WTC11 (cell line): ENCODE measurements around the gene SLC35F2. TPM values are rescaled to one million over a fixed set of nuclear protein-coding genes. Genes with fewer than 3 reads are reported as not detected.

ENCODE experiments used
- ARID4B ChIP-seq: sonication (generic); formaldehyde crosslinking; IDR thresholded peaks from 2 replicates; pipeline ENCODE4 v1.8.0; 2023; ENCODE audit warnings: missing genetic modification reagents, mild to moderate bottlenecking, borderline replicate concordance
- ATF2 ChIP-seq: sonication (generic); formaldehyde crosslinking; IDR thresholded peaks from 2 replicates; pipeline ENCODE4 v1.8.1; 2022; ENCODE audit warnings: low read depth, missing genetic modification reagents, borderline replicate concordance
- ATF3 ChIP-seq: sonication (generic); formaldehyde crosslinking; conservative IDR thresholded peaks from 2 replicates; pipeline ENCODE4 v1.8.1; 2022; ENCODE audit warnings: mild to moderate bottlenecking, missing genetic modification reagents
- CREM ChIP-seq: sonication (generic); formaldehyde crosslinking; IDR thresholded peaks from 2 replicates; pipeline ENCODE4 v1.8.1; 2022; ENCODE audit warnings: mild to moderate bottlenecking, missing genetic modification reagents, moderate library complexity
- E2F4 ChIP-seq: sonication (generic); formaldehyde crosslinking; IDR thresholded peaks from 2 replicates; pipeline ENCODE4 v1.8.1; 2022; ENCODE audit warnings: low read depth, mild to moderate bottlenecking, moderate library complexity, missing genetic modification reagents, borderline replicate concordance
- ETV6 ChIP-seq: sonication (generic); formaldehyde crosslinking; IDR thresholded peaks from 2 replicates; pipeline ENCODE4 v1.8.1; 2022; ENCODE audit warnings: mild to moderate bottlenecking, missing genetic modification reagents
- TEAD1 ChIP-seq: sonication (generic); formaldehyde crosslinking; IDR thresholded peaks from 2 replicates; pipeline ENCODE4 v1.8.0; 2022; ENCODE audit warnings: mild to moderate bottlenecking, missing genetic modification reagents
- TP53 ChIP-seq: sonication (generic); formaldehyde crosslinking; IDR thresholded peaks from 2 replicates; pipeline ENCODE4 v1.8.1; 2023; ENCODE audit warnings: mild to moderate bottlenecking, missing genetic modification reagents
- ZNF121 ChIP-seq: sonication (generic); formaldehyde crosslinking; IDR thresholded peaks from 2 replicates; pipeline ENCODE4 v1.8.0; 2023; ENCODE audit warnings: missing genetic modification reagents
- ZNF219 ChIP-seq: sonication (generic); formaldehyde crosslinking; IDR thresholded peaks from 2 replicates; pipeline ENCODE4 v1.8.0; 2023; ENCODE audit warnings: missing genetic modification reagents, mild to moderate bottlenecking, borderline replicate concordance
- ZNF281 ChIP-seq: sonication (generic); formaldehyde crosslinking; IDR thresholded peaks from 2 replicates; pipeline ENCODE4 v1.8.0; 2023; ENCODE audit warnings: mild to moderate bottlenecking, missing genetic modification reagents
- ZNF423 ChIP-seq: fragments of 250-450 bp; sonication (Bioruptor Pico); IDR thresholded peaks from 2 replicates; pipeline ENCODE4 v2.1.2; 2022; ENCODE audit warnings: mild to moderate bottlenecking, moderate library complexity
- ZNF532 ChIP-seq: fragments of 250-450 bp; sonication (Bioruptor Pico); IDR thresholded peaks from 2 replicates; pipeline ENCODE4 v1.9.0; 2021; ENCODE audit warnings: mild to moderate bottlenecking, borderline replicate concordance
- total RNA-seq: library from RNA; stranded (reverse); gene quantifications from 3 replicates; pipeline ENCODE4 v1.2.3, GENCODE V29; 2021
- TF ChIP-seq, protein P1 (sequence below): sonication (generic); formaldehyde crosslinking; IDR thresholded peaks from 2 replicates; pipeline ENCODE4 v1.8.1; 2023; ENCODE audit warnings: mild to moderate bottlenecking, missing genetic modification reagents, moderate library complexity
- TF ChIP-seq, protein P2 (sequence below): fragments of 200-600 bp; IDR thresholded peaks from 2 replicates; pipeline ENCODE4 v1.8.0; 2022; ENCODE audit warnings: antibody characterized with exemption

Gene SLC35F2
- total RNA-seq, 1 experiment from 2014 or later, result 27.1 TPM

DNA sequence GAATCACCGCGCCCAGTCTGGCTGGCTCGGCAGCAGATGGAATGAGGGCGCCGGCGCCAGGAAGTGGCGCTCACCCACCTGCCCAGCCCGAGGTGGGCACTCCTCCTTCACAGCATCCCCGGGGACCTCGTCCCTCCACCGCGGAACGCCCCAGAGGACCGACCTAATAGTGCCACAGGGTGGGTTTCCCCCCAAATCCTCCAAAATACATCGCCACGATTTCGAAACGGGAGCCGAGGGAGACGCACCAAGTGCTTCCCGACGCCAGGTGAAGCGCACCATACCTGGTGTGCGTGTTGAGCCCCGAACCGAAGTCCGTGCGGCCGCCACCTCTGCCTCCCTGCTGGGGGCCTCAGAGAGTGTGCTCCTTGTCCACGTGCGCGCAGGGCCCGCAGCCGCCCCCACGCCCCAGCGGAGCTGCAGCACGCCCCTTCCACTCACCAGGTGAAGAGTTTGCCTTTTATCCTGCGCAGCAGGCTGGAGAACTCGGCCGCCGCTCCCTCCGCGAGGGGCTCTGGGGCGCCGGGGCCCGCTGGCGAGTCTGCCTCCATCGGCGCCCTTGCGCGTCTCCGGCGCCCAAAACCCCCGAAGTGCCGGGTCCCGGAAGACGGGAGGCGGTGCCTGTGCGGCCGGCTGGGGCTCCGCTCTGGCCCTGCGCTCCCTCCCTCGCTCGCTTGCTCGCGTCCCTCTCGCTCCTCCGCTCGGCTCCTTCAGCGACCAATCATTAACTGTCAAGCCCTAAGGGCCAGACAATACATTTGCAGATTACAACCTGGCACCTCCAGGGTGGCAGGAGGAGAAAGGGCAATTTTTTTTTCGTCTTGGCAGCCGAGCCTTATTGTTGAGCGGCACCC, at the start of gene SLC35F2 (continued):
- TF ChIP-seq ATF2 (CRISPR knock-in tag) (no peak), ZNF219 (CRISPR knock-in tag) (no peak), ZNF423 (CRISPR knock-in tag) (peak; percentile 5; the same call in 1 of the 2 replicates), E2F4 (CRISPR knock-in tag) (no peak), ARID4B (CRISPR knock-in tag) (peak; percentile 60; the same call in 1 of the 2 replicates), TEAD1 (CRISPR knock-in tag) (peak; percentile 59; the same call in 1 of the 2 replicates), TP53 (peak; percentile 80; the same call in 1 of the 2 replicates), ZNF532 (CRISPR knock-in tag) (no peak), ATF3 (CRISPR knock-in tag) (no peak), ETV6 (peak; percentile 52), ZNF281 (CRISPR knock-in tag) (no peak), ZNF121 (no peak), CREM (peak; percentile 30)
- TF ChIP-seq, protein P1, sequence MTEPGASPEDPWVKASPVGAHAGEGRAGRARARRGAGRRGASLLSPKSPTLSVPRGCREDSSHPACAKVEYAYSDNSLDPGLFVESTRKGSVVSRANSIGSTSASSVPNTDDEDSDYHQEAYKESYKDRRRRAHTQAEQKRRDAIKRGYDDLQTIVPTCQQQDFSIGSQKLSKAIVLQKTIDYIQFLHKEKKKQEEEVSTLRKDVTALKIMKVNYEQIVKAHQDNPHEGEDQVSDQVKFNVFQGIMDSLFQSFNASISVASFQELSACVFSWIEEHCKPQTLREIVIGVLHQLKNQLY (CRISPR knock-in tag), result no peak
- TF ChIP-seq, protein P2, sequence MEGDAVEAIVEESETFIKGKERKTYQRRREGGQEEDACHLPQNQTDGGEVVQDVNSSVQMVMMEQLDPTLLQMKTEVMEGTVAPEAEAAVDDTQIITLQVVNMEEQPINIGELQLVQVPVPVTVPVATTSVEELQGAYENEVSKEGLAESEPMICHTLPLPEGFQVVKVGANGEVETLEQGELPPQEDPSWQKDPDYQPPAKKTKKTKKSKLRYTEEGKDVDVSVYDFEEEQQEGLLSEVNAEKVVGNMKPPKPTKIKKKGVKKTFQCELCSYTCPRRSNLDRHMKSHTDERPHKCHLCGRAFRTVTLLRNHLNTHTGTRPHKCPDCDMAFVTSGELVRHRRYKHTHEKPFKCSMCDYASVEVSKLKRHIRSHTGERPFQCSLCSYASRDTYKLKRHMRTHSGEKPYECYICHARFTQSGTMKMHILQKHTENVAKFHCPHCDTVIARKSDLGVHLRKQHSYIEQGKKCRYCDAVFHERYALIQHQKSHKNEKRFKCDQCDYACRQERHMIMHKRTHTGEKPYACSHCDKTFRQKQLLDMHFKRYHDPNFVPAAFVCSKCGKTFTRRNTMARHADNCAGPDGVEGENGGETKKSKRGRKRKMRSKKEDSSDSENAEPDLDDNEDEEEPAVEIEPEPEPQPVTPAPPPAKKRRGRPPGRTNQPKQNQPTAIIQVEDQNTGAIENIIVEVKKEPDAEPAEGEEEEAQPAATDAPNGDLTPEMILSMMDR, result no peak
